Endothelial cell of umbilical vein (primary cell): ENCODE measurements around the gene MEIS3. TPM values are rescaled to one million over a fixed set of nuclear protein-coding genes. Genes with fewer than 3 reads are reported as not detected.

Experiments used
- BruUV-seq: library from RNA; stranded (reverse); fragments of 400-500 nt; replicated peaks from 2 replicates; lab custom pipeline; 2021; lab: Mats Ljungman, UMichigan
- CTCF ChIA-PET: fragments of 300-600, 350-600 bp; sonication (Branson Sonifier 250); formaldehyde crosslinking; loops from one replicate; lab custom pipeline; 2021; ENCODE audit warnings: antibody characterized with exemption, inconsistent platforms; lab: Charles Lee
- POLR2A ChIA-PET: fragments of 300-600, 350-600 bp; sonication (Branson Sonifier 250); formaldehyde crosslinking; loops from one replicate; lab custom pipeline; 2021; ENCODE audit warnings: antibody characterized with exemption, inconsistent platforms; lab: Charles Lee
- DNase-seq: peaks from one replicate; pipeline ENCODE4 v3.0.0-alpha.2; 2011; ENCODE audit warnings: low read depth, low spot score
- FAIRE-seq: peaks from 2 replicates; lab custom pipeline; 2011; peaks lifted over from hg19 to GRCh38; lab: Jason Lieb, UNC
- H2AFZ ChIP-seq: 2 replicates; pipeline ENCODE4 v1.6.0; 2012; ENCODE audit warnings: low read depth, low read length, control low read depth, inconsistent platforms
- H3K27ac ChIP-seq: 2 replicates; pipeline ENCODE4 v1.5.1; 2011; ENCODE audit warnings: low read depth, mild to moderate bottlenecking, control low read depth, low read length, moderate library complexity; ENCODE audit not compliant: insufficient read depth
- H3K27me3 ChIP-seq, 2 experiments: 2 replicates each; pipeline versions ENCODE4 v1.6.0 to v1.6.1; 2011; ENCODE audit warnings: low read length in 2 of 2, mixed read lengths in 1 of 2; ENCODE audit not compliant: control insufficient read depth in 2 of 2, insufficient read depth in 2 of 2
- H3K36me3 ChIP-seq, 2 experiments: 2 replicates in 1 of 2; 3 replicates in 1 of 2; pipeline ENCODE4 v1.5.1; 2011; ENCODE audit warnings: low read length in 2 of 2, mild to moderate bottlenecking in 1 of 2, moderate library complexity in 1 of 2; ENCODE audit not compliant: control insufficient read depth in 2 of 2, insufficient read depth in 2 of 2; ENCODE audit errors: extremely low read depth in 1 of 2
- H3K4me1 ChIP-seq: 3 replicates; pipeline ENCODE4 v1.5.1; 2011; ENCODE audit warnings: mild to moderate bottlenecking, low read length; ENCODE audit not compliant: control insufficient read depth, insufficient read depth; ENCODE audit errors: extremely low read depth
- H3K4me2 ChIP-seq: 2 replicates; pipeline ENCODE4 v1.6.1; 2011; ENCODE audit warnings: low read length, control low read depth, mixed read lengths; ENCODE audit not compliant: insufficient read depth
- H3K4me3 ChIP-seq, 3 experiments: fragments of 200-600 bp in 1 of 3; sonication (generic), shearing (Covaris generic) in 1 of 3; replicated peaks in 1 of 3; 2 replicates each; pipeline ENCODE4 v1.5.1; 2011 to 2016; ENCODE audit warnings: control low read depth in 3 of 3, low read length in 3 of 3, mild to moderate bottlenecking in 2 of 3, inconsistent platforms in 1 of 3, low read depth in 1 of 3, moderate library complexity in 1 of 3; ENCODE audit not compliant: insufficient read depth in 1 of 3
- H3K79me2 ChIP-seq: 2 replicates; pipeline ENCODE4 v1.6.0; 2012; ENCODE audit warnings: low read length, inconsistent platforms; ENCODE audit not compliant: control insufficient read depth, insufficient read depth
- H3K9ac ChIP-seq: replicated peaks from 2 replicates; pipeline ENCODE3; 2011; ENCODE audit warnings: low read length, control low read depth; ENCODE audit not compliant: insufficient read depth; ENCODE audit errors: extremely low read depth
- H3K9me1 ChIP-seq: replicated peaks from 3 replicates; pipeline ENCODE4 v1.6.0; 2011; ENCODE audit warnings: mild to moderate bottlenecking, low read length; ENCODE audit not compliant: control insufficient read depth, insufficient read depth; ENCODE audit errors: extremely low read depth
- H3K9me3 ChIP-seq: replicated peaks from 2 replicates; pipeline ENCODE4 v1.5.1; 2012; ENCODE audit warnings: low read length, inconsistent platforms; ENCODE audit not compliant: control insufficient read depth, insufficient read depth
- H4K20me1 ChIP-seq: replicated peaks from 2 replicates; pipeline ENCODE3; 2011; ENCODE audit warnings: mild to moderate bottlenecking, low read length; ENCODE audit not compliant: control insufficient read depth, insufficient read depth; ENCODE audit errors: extremely low read depth
- EZH2 ChIP-seq: IDR thresholded peaks from 2 replicates; pipeline ENCODE4 v1.6.1; 2012; ENCODE audit warnings: borderline replicate concordance, low read depth, mild to moderate bottlenecking, moderate library complexity, low read length, inconsistent platforms; ENCODE audit not compliant: severe bottlenecking
- FOS ChIP-seq: IDR thresholded peaks from 2 replicates; pipeline ENCODE4 v1.6.1; 2011; ENCODE audit warnings: mild to moderate bottlenecking, low read length, moderate library complexity, borderline replicate concordance; ENCODE audit not compliant: insufficient read depth
- GATA2 ChIP-seq: IDR thresholded peaks from 2 replicates; pipeline ENCODE4 v1.7.0; 2011; ENCODE audit warnings: low read depth, mild to moderate bottlenecking, moderate library complexity, mixed read lengths, low read length; ENCODE audit not compliant: insufficient read length, insufficient read depth
- JUN ChIP-seq: IDR thresholded peaks from 2 replicates; pipeline ENCODE4 v1.6.1; 2011; ENCODE audit warnings: borderline replicate concordance, low read depth; ENCODE audit not compliant: insufficient read length, insufficient read depth
- MYC ChIP-seq: IDR thresholded peaks from one replicate; pipeline ENCODE4 v1.6.1; 2011; ENCODE audit warnings: mild to moderate bottlenecking, low read depth, low read length
- POLR2A ChIP-seq: IDR thresholded peaks from 2 replicates; pipeline ENCODE4 v1.6.1; 2012; ENCODE audit warnings: low read depth, mild to moderate bottlenecking, control low read depth, low read length
- POLR2AphosphoS5 ChIP-seq: IDR thresholded peaks from 2 replicates; pipeline ENCODE4 v1.6.1; 2012; ENCODE audit warnings: low read depth, mild to moderate bottlenecking, control low read depth, low read length, moderate library complexity; ENCODE audit not compliant: insufficient read depth
- dilution Hi-C: fragments of 300-500 bp; cut with MboI; formaldehyde crosslinking; loops from one replicate; pipeline ENCODE4 v1.15.0; 2019; ENCODE audit warnings: low sequenced_read_pairs; ENCODE audit not compliant: extremely low pct_ligation_motif_present
- intact Hi-C: fragments of 100-400 bp; cut with micrococcal nuclease; formaldehyde crosslinking; loops from one replicate; pipeline ENCODE4 v1.10.0; 2022
- polyA plus RNA-seq, 4 experiments: library from polyadenylated mRNA; depleted of rRNA in 3 of 4; stranded (reverse) in 3 of 4; unstranded in 1 of 4; fragments of >200 nt; gene quantifications; 2 replicates each; pipeline versions ENCODE4 v1.2.1 to v1.2.3, GENCODE V29; 2011 to 2012; ENCODE audit warnings: missing spikeins in 1 of 4
- total RNA-seq: library from RNA; stranded (reverse); gene quantifications from 2 replicates; pipeline ENCODE4 v1.2.3, GENCODE V29; 2021
- TF ChIP-seq, protein P1 (sequence below), 2 donors: IDR thresholded peaks; 1 replicate in 1 of 2; 2 replicates in 1 of 2; pipeline ENCODE4 v1.5.1; 2011; ENCODE audit warnings: low read length in 2 of 2, mild to moderate bottlenecking in 2 of 2, moderate library complexity in 2 of 2, control low read depth in 1 of 2, inconsistent platforms in 1 of 2, low read depth in 1 of 2; ENCODE audit not compliant: insufficient read depth in 1 of 2; ENCODE audit errors: extremely low read depth in 1 of 2

The MEIS3 gene
- total and polyA plus RNA-seq, 2 donors (not counting 3 experiments of a cell fraction or from before 2014, with no cell fraction given) = 0.42 TPM; not detected in 1

DNA sequence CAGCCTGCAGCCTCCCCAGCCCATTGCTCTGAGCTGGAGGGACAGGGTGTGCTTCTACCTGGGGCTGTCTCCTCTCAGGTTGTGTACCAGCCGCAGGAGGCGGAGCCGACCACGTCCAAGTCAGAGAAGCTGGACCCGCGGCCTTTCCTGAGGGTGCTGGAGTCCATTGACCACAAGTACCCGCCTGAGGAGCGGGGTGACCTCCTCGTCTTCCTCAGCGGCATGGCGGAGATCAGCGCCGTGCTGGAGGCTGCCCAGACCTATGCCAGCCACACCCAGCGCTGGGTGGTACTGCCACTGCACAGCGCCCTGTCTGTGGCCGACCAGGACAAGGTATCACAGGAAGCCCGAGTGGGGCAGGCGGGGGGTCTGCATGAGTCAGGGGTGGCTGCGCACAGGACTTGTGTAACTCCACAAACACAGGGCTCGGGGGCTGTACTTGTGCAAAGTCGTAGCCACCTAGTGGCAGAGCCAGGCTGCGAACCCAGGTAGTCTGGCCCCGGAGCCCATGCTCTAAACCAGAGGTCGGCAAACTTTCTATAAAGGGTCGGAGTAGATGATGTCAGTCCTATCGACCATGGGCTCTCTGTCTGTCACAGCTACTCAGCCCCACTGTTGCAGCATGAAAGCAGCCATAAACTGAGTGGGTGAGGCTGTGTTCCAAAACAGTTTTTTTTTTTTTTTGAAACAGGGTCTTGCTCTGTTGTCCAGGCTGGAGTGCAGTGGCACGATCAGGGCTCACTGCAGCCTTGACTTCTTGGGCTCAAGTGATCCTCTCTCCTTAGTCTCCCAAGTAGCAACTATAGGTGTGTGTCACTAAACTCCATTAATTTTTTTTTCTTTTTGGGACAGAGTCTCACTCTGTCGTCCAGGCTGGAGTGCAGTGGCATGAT is 61.3 kb downstream of the MEIS3 start:
- no peaks in the 10 kb centered on the region for H3K4me1 ChIP-seq
- ChIA-PET CTCF (interaction anchor here (1.3 to 1.7 kb wide), 2 partner anchors 9 kb away, joined by 4 to 10 read pairs; partner anchors contain the start of gene DHX34), POLR2A (no interaction called here)
- BruUV-seq = no TSS peak
- dilution Hi-C loops (no loop called here), intact Hi-C loops (no loop called here)
- DNase-seq (no peak), FAIRE-seq (no peak)
- H3K9me1 ChIP-seq = no peaks in the 10 kb centered on the region
- no peak overlapping the region for H2AFZ ChIP-seq
- H3K4me3 ChIP-seq = no peak overlapping the region
- peaks cover 12% of the 10 kb centered on the region for H3K79me2 ChIP-seq
- H3K9ac ChIP-seq = no peak overlapping the region
- no peak overlapping the region for H3K4me2 ChIP-seq
- no peak for TF ChIP-seq POLR2A
- no peak for TF ChIP-seq JUN
- TF ChIP-seq GATA2 = no peak
- no peak for TF ChIP-seq POLR2AphosphoS5
- no peak for TF ChIP-seq FOS
- TF ChIP-seq MYC = no peak
- no peak for TF ChIP-seq EZH2
- TF ChIP-seq, protein P1, sequence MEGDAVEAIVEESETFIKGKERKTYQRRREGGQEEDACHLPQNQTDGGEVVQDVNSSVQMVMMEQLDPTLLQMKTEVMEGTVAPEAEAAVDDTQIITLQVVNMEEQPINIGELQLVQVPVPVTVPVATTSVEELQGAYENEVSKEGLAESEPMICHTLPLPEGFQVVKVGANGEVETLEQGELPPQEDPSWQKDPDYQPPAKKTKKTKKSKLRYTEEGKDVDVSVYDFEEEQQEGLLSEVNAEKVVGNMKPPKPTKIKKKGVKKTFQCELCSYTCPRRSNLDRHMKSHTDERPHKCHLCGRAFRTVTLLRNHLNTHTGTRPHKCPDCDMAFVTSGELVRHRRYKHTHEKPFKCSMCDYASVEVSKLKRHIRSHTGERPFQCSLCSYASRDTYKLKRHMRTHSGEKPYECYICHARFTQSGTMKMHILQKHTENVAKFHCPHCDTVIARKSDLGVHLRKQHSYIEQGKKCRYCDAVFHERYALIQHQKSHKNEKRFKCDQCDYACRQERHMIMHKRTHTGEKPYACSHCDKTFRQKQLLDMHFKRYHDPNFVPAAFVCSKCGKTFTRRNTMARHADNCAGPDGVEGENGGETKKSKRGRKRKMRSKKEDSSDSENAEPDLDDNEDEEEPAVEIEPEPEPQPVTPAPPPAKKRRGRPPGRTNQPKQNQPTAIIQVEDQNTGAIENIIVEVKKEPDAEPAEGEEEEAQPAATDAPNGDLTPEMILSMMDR (IDR thresholded peaks at IDR 0.05; ENCODE audit: extremely low read depth in 1 of 2, insufficient read depth in 1 of 2, low read depth in 1 of 2, low read length in 2 of 2) = peak in 1 of 2 donors; percentile 29
- H3K27me3 ChIP-seq = no peaks in the 10 kb centered on the region
- H4K20me1 ChIP-seq = no peaks in the 10 kb centered on the region
- no peak overlapping the region for H3K27ac ChIP-seq
- no peaks in the 10 kb centered on the region for H3K9me3 ChIP-seq
- H3K36me3 ChIP-seq = peaks cover 17 to 45% of the 10 kb centered on the region in 2 experiments
